ENCODE data around the gene NDUFB2. TPM values are rescaled to one million over a fixed set of nuclear protein-coding genes. Genes with fewer than 3 reads are reported as not detected.

The NDUFB2 gene
- total and polyA plus RNA-seq, 8 donors, result 127 to 242 (median 144) TPM

GRCh38 chr7:140677496-140677895 lies 19.0 kb upstream of the NDUFB2 start:
- intact Hi-C loops (cut with DNase I), result no loop called here
- no peak for ATAC-seq
- no peak overlapping the region for H3K4me3 ChIP-seq
- H3K27me3 ChIP-seq, result no peaks in the 10 kb centered on the region
- H3K36me3 ChIP-seq, result peaks cover 0 to 43% of the 10 kb centered on the region in 2 donors
- H3K4me1 ChIP-seq, result peaks cover 3 to 29% of the 10 kb centered on the region in 2 donors
- no peak overlapping the region for H3K27ac ChIP-seq
- DNase-seq, result no peak
- no peaks in the 10 kb centered on the region for H3K9me3 ChIP-seq
- TF ChIP-seq CTCF (IDR thresholded peaks at IDR 0.05), result no peak

- ATAC-seq (no peak), DNase-seq (no peak)
- Histone ChIP-seq H3K9me3 (no peaks in the 10 kb centered on the region), H3K4me1 (peaks cover 3 to 26% of the 10 kb centered on the region in 2 donors), H3K36me3 (peaks cover 0 to 43% of the 10 kb centered on the region in 2 donors), H3K27me3 (no peaks in the 10 kb centered on the region), H3K27ac (no peak overlapping the region), H3K4me3 (no peak overlapping the region)
- intact Hi-C loops (cut with DNase I), result no loop called here
- no peak for TF ChIP-seq CTCF (IDR thresholded peaks at IDR 0.05)
These were observed 18.3 kb upstream of the NDUFB2 start for GRCh38 chr7:140678081-140678815.

- peaks cover 3 to 21% of the 10 kb centered on the region in 2 donors for H3K4me1 ChIP-seq
- no peaks in the 10 kb centered on the region for H3K9me3 ChIP-seq
- H3K27ac ChIP-seq, result no peak overlapping the region
- peaks cover 0 to 43% of the 10 kb centered on the region in 2 donors for H3K36me3 ChIP-seq
- intact Hi-C loops (cut with DNase I), result no loop called here
- no peak for ATAC-seq
- no peak for DNase-seq
- H3K4me3 ChIP-seq, result no peak overlapping the region
- no peak for TF ChIP-seq CTCF (IDR thresholded peaks at IDR 0.05)
- no peaks in the 10 kb centered on the region for H3K27me3 ChIP-seq
These were observed 17.7 kb upstream of the NDUFB2 start for GRCh38 chr7:140678816-140679130.

- ATAC-seq (no peak), DNase-seq (no peak)
- H3K27me3 ChIP-seq, result no peaks in the 10 kb centered on the region
- no peak overlapping the region for H3K4me3 ChIP-seq
- peaks cover 0 to 17% of the 10 kb centered on the region in 2 donors for H3K4me1 ChIP-seq
- intact Hi-C loops (cut with DNase I), result no loop called here
- H3K36me3 ChIP-seq, result peaks cover 0 to 45% of the 10 kb centered on the region in 2 donors
- no peak for TF ChIP-seq CTCF (IDR thresholded peaks at IDR 0.05)
- H3K27ac ChIP-seq, result no peak overlapping the region
- no peaks in the 10 kb centered on the region for H3K9me3 ChIP-seq
These were observed 17.3 kb upstream of the NDUFB2 start for GRCh38 chr7:140679186-140679585.

- Histone ChIP-seq H3K9me3 (no peaks in the 10 kb centered on the region), H3K27me3 (no peaks in the 10 kb centered on the region), H3K4me1 (peaks cover 0 to under 1% of the 10 kb centered on the region in 2 donors), H3K36me3 (peaks cover 0 to 62% of the 10 kb centered on the region in 2 donors), H3K4me3 (no peak overlapping the region), H3K27ac (no peak overlapping the region)
- TF ChIP-seq CTCF (IDR thresholded peaks at IDR 0.05), result no peak
- no peak for ATAC-seq
- intact Hi-C loops (cut with DNase I), result no loop called here
- no peak for DNase-seq
These were observed 15.6 kb upstream of the NDUFB2 start for GRCh38 chr7:140680886-140681285.
